Measurements from ENCODE around the gene STMND1. TPM values are rescaled to one million over a fixed set of nuclear protein-coding genes. Genes with fewer than 3 reads are reported as not detected.

STMND1 gene
- total RNA-seq (not detected), polyA plus RNA-seq (not detected)
- long read RNA-seq, donor 1: 0 reads
- long read RNA-seq, donor 2: 0 reads

DNA sequence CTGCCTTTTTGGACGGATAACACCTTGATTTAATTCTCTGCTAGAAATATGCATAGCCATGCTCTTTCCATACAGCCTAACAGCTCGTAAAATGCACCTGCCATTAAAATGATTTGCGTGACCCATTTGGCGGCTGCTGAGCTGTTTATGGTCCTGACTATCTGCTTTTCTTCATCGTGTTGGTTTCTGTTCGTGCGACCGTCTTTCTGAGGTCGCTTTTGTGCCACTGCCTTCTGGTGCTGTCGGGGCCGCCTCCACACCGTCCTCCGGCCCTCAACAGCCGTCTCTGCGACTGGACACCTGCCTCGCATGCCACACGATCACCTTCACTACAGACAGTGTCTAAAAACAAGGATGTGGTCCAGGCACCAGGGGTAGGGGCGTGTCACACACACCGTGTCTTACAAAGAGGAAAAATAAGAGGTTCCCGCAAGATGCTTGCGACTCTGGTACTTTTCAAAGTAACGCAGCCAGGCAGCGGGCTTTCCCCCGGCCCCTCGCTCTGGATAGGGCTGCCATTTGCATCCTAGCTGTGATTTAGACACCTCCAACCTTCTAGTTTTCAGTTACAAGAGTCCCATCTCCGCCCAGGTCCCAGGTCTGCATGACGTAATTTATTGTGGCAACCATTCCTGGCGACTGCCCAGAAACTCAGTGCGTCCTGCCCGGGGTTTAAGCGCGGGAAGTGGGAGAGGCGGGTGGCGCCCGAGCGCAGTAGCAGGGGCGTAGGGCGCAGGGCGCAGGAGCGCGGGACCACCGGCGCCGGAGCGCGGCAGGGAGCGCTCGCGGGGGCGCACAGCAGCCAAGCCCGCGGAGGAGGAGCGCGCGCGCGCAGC is at the start of gene STMND1:
STMND1 (plus strand) TSS at position 629 of the 836 bp plus-strand sequence. CDS start 208 bp downstream, outside the sequence.
- Histone ChIP-seq H3K4me1 (ENCODE audit: control insufficient read depth in 1 of 2, insufficient read depth in 2 of 2, low read length in 2 of 2) (no peaks in the 10 kb centered on the region), H3K36me3 (ENCODE audit: control insufficient read depth in 1 of 2, insufficient read depth in 2 of 2, low read length in 1 of 2) (no peaks in the 10 kb centered on the region), H3K27ac (ENCODE audit: low read depth in 1 of 2, low read length in 2 of 2) (no peak within 1 kb of the TSS), H3K9me3 (ENCODE audit: control insufficient read depth, low read length) (no peaks in the 10 kb centered on the region), H3K27me3 (ENCODE audit: control insufficient read depth in 1 of 2, insufficient read depth in 2 of 2, low read length in 1 of 2) (no peaks in the 10 kb centered on the region), H3K4me3 (ENCODE audit: low read length in 2 of 2) (peak within 1 kb of the TSS in 1 of 2 donors; percentile 5)
- intact Hi-C loops (cut with DNase I): no loop called here
- DNase-seq (peak; percentile 53 to 82), ATAC-seq (ENCODE audit: low FRiP score) (peak; percentile 24)
- 7 to 8% methylated on average over 54 to 57 of the region's 57 CpGs for WGBS, 2 donors

DNA sequence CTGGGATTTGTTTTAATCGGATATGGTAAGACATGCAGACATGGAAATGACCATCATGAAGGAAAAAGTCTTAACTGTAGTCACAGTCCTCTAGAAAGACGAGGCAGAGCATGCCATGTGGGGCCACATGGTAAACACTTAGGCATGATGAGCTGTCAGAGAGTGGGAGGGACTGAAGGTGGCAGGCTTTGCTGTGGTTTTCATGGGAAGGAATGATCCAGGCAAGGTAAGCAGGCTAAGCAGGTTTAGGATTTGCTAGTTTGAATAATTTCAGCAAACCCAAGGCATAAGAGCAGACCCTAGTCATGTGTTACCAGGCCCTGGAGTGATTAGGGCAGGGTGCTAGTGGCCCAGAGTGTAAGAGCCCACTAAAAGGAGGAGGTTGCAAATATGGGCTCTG is 47.2 kb upstream of the STMND1 start:
- 86 to 90% methylated on average over 2 of the region's 2 CpGs for WGBS, 2 donors
- Histone ChIP-seq H3K36me3 (ENCODE audit: control insufficient read depth in 1 of 2, insufficient read depth in 2 of 2, low read length in 1 of 2) (no peaks in the 10 kb centered on the region), H3K27ac (ENCODE audit: low read depth in 1 of 2, low read length in 2 of 2) (no peak overlapping the region), H3K4me1 (ENCODE audit: control insufficient read depth in 1 of 2, insufficient read depth in 2 of 2, low read length in 2 of 2) (peaks cover 0 to 2% of the 10 kb centered on the region in 2 donors), H3K9me3 (ENCODE audit: control insufficient read depth, low read length) (no peaks in the 10 kb centered on the region), H3K27me3 (ENCODE audit: control insufficient read depth in 1 of 2, insufficient read depth in 2 of 2, low read length in 1 of 2) (no peaks in the 10 kb centered on the region), H3K4me3 (ENCODE audit: low read length in 2 of 2) (no peak overlapping the region)
- intact Hi-C loops (cut with DNase I): no loop called here
- DNase-seq: no peak
- ATAC-seq (ENCODE audit: low FRiP score): no peak

DNA sequence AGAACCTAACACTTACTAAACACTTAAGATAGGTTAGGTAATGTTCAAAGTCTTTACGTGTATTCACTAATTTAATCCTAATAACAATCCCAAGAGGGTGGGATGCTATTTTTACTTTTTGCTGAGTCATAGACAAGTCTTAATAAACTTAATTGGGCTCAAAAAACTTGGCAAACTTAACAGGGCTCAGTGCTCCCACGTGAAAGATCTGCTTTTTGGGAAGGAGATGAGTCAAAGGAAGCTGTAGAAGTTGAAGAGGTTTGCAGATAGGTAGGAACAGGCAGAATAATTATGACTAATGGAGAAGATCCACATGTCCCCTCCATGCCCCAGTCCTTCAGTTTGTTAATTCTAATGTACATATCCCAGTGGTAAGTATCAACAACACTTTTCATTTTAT is 44.5 kb upstream of the STMND1 start:
- Histone ChIP-seq H3K4me1 (ENCODE audit: control insufficient read depth in 1 of 2, insufficient read depth in 2 of 2, low read length in 2 of 2) (no peaks in the 10 kb centered on the region), H3K27ac (ENCODE audit: low read depth in 1 of 2, low read length in 2 of 2) (no peak overlapping the region), H3K4me3 (ENCODE audit: low read length in 2 of 2) (no peak overlapping the region), H3K9me3 (ENCODE audit: control insufficient read depth, low read length) (no peaks in the 10 kb centered on the region), H3K27me3 (ENCODE audit: control insufficient read depth in 1 of 2, insufficient read depth in 2 of 2, low read length in 1 of 2) (no peaks in the 10 kb centered on the region), H3K36me3 (ENCODE audit: control insufficient read depth in 1 of 2, insufficient read depth in 2 of 2, low read length in 1 of 2) (no peaks in the 10 kb centered on the region)
- 53 to 63% methylated on average over 2 of the region's 2 CpGs for WGBS, 2 donors
- no peak for DNase-seq
- intact Hi-C loops (cut with DNase I): no loop called here
- ATAC-seq (ENCODE audit: low FRiP score): no peak

- H3K27ac ChIP-seq (ENCODE audit: low read depth in 1 of 2, low read length in 2 of 2): no peak overlapping the region
- DNase-seq (no peak), ATAC-seq (ENCODE audit: low FRiP score) (no peak)
- no peaks in the 10 kb centered on the region for H3K36me3 ChIP-seq (ENCODE audit: control insufficient read depth in 1 of 2, insufficient read depth in 2 of 2, low read length in 1 of 2)
- 81 to 84% methylated on average over 2 of the region's 2 CpGs for WGBS, 2 donors
- H3K27me3 ChIP-seq (ENCODE audit: control insufficient read depth in 1 of 2, insufficient read depth in 2 of 2, low read length in 1 of 2): no peaks in the 10 kb centered on the region
- H3K4me1 ChIP-seq (ENCODE audit: control insufficient read depth in 1 of 2, insufficient read depth in 2 of 2, low read length in 2 of 2): no peaks in the 10 kb centered on the region
- intact Hi-C loops (cut with DNase I): no loop called here
- H3K4me3 ChIP-seq (ENCODE audit: low read length in 2 of 2): no peak overlapping the region
- no peaks in the 10 kb centered on the region for H3K9me3 ChIP-seq (ENCODE audit: control insufficient read depth, low read length)
Measured at GRCh38 chr6:17058550-17058949, 43.3 kb upstream of the STMND1 start.

DNA sequence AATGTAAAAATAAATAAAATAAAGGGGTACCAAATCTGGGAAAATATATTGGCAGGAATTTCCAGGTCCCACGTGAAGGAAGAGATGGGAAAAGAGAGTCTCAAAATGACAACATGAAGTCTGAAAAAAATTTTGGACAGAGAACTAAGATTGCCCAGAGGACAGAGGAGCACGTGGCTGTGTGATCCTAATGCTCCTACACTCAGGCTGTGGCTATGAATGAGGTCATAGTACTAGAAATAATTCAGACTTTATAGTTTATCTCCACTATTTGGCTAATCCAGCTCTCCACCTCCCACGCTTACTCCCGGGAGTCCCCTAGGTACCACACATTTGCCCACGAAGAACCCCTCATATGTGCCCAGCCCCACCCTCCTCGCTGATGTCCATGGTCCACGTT is 42.8 kb upstream of the STMND1 start:
- H3K4me1 ChIP-seq (ENCODE audit: control insufficient read depth in 1 of 2, insufficient read depth in 2 of 2, low read length in 2 of 2): no peaks in the 10 kb centered on the region
- H3K36me3 ChIP-seq (ENCODE audit: control insufficient read depth in 1 of 2, insufficient read depth in 2 of 2, low read length in 1 of 2): no peaks in the 10 kb centered on the region
- intact Hi-C loops (cut with DNase I): no loop called here
- ATAC-seq (ENCODE audit: low FRiP score) (no peak), DNase-seq (no peak)
- H3K27ac ChIP-seq (ENCODE audit: low read depth in 1 of 2, low read length in 2 of 2): no peak overlapping the region
- H3K27me3 ChIP-seq (ENCODE audit: control insufficient read depth in 1 of 2, insufficient read depth in 2 of 2, low read length in 1 of 2): no peaks in the 10 kb centered on the region
- no peaks in the 10 kb centered on the region for H3K9me3 ChIP-seq (ENCODE audit: control insufficient read depth, low read length)
- WGBS, 2 donors: 44 to 53% methylated on average over 7 of the region's 7 CpGs
- no peak overlapping the region for H3K4me3 ChIP-seq (ENCODE audit: low read length in 2 of 2)

DNA sequence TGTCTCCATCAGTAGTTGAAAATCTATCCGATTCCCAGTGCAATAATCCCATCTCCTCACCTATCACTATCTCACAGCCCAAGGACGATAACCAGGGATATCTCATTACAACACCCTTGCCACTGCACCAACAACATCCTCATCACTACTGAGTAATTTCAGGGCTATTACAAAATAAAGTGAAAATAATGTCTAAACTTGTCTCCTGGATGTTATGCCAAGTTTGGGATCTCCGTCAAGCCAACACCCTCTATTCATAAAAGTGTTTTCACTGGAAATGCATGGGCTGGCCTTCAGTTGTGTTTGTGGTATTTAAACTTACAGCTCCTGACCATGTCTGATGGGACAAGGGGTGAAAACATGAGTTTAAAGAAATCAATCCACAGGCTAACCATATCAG is 42.0 kb upstream of the STMND1 start:
- intact Hi-C loops (cut with DNase I): no loop called here
- no peaks in the 10 kb centered on the region for H3K36me3 ChIP-seq (ENCODE audit: control insufficient read depth in 1 of 2, insufficient read depth in 2 of 2, low read length in 1 of 2)
- WGBS, 2 donors: 67 to 69% methylated on average over 3 of the region's 3 CpGs
- no peaks in the 10 kb centered on the region for H3K4me1 ChIP-seq (ENCODE audit: control insufficient read depth in 1 of 2, insufficient read depth in 2 of 2, low read length in 2 of 2)
- H3K4me3 ChIP-seq (ENCODE audit: low read length in 2 of 2): no peak overlapping the region
- DNase-seq (no peak), ATAC-seq (ENCODE audit: low FRiP score) (no peak)
- no peaks in the 10 kb centered on the region for H3K9me3 ChIP-seq (ENCODE audit: control insufficient read depth, low read length)
- no peak overlapping the region for H3K27ac ChIP-seq (ENCODE audit: low read depth in 1 of 2, low read length in 2 of 2)
- H3K27me3 ChIP-seq (ENCODE audit: control insufficient read depth in 1 of 2, insufficient read depth in 2 of 2, low read length in 1 of 2): no peaks in the 10 kb centered on the region

DNA sequence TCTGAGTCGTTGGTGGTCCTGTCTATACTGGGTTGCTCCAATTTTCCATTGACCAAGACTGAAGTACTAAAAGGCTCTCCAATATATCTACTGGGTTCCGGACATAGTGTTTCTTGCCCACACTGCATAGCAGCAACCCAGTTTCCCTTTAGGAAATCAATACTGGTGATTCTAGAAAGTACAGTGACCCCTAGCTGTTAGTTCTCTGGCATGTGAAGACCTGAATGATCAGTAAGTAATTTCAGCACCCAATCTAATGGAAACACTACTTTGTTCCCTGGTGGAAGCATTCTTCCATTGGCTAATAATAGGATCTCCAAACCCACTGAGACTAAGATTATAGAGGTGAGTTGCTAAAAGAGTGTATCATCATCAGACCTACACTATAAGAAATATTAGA is 40.8 kb upstream of the STMND1 start:
- H3K27me3 ChIP-seq (ENCODE audit: control insufficient read depth in 1 of 2, insufficient read depth in 2 of 2, low read length in 1 of 2): no peaks in the 10 kb centered on the region
- no peak overlapping the region for H3K27ac ChIP-seq (ENCODE audit: low read depth in 1 of 2, low read length in 2 of 2)
- DNase-seq: no peak
- ATAC-seq (ENCODE audit: low FRiP score): no peak
- no peak overlapping the region for H3K4me3 ChIP-seq (ENCODE audit: low read length in 2 of 2)
- H3K36me3 ChIP-seq (ENCODE audit: control insufficient read depth in 1 of 2, insufficient read depth in 2 of 2, low read length in 1 of 2): no peaks in the 10 kb centered on the region
- 86 to 92% methylated on average over 2 of the region's 2 CpGs for WGBS, 2 donors
- no peaks in the 10 kb centered on the region for H3K4me1 ChIP-seq (ENCODE audit: control insufficient read depth in 1 of 2, insufficient read depth in 2 of 2, low read length in 2 of 2)
- H3K9me3 ChIP-seq (ENCODE audit: control insufficient read depth, low read length): no peaks in the 10 kb centered on the region
- intact Hi-C loops (cut with DNase I): no loop called here

- intact Hi-C loops (cut with DNase I): no loop called here
- H3K4me1 ChIP-seq (ENCODE audit: control insufficient read depth in 1 of 2, insufficient read depth in 2 of 2, low read length in 2 of 2): no peaks in the 10 kb centered on the region
- no peak overlapping the region for H3K27ac ChIP-seq (ENCODE audit: low read depth in 1 of 2, low read length in 2 of 2)
- no peak for DNase-seq
- no peak for ATAC-seq (ENCODE audit: low FRiP score)
- H3K27me3 ChIP-seq (ENCODE audit: control insufficient read depth in 1 of 2, insufficient read depth in 2 of 2, low read length in 1 of 2): no peaks in the 10 kb centered on the region
- H3K9me3 ChIP-seq (ENCODE audit: control insufficient read depth, low read length): no peaks in the 10 kb centered on the region
- no peaks in the 10 kb centered on the region for H3K36me3 ChIP-seq (ENCODE audit: control insufficient read depth in 1 of 2, insufficient read depth in 2 of 2, low read length in 1 of 2)
- no peak overlapping the region for H3K4me3 ChIP-seq (ENCODE audit: low read length in 2 of 2)
Measured at GRCh38 chr6:17062871-17063440, 38.9 kb upstream of the STMND1 start.

DNA sequence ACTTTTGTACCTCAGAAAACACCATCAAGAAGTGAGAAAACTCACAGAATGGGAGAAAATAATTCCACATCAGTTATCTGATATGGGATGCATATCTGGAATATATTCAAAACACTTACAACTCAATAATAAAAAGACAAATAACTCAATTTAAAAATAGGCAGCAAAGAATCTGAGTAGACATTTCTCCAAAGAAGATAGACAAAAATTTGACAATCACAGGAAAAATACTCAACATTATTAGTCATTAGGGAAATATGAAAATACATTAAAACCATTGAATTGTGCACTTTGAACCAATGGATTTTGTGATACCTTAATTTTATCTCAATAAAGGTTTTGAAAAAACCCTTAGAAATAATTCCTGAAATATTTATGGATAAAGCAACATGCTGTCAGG is 36.9 kb upstream of the STMND1 start:
- no peak for ATAC-seq (ENCODE audit: low FRiP score)

More for the DNA sequence above, 36.9 kb upstream of the STMND1 start:
- intact Hi-C loops (cut with DNase I): no loop called here
- H3K9me3 ChIP-seq (ENCODE audit: control insufficient read depth, low read length): peaks cover 2% of the 10 kb centered on the region
- H3K27ac ChIP-seq (ENCODE audit: low read depth in 1 of 2, low read length in 2 of 2): no peak overlapping the region
- no peak for DNase-seq
- H3K4me1 ChIP-seq (ENCODE audit: control insufficient read depth in 1 of 2, insufficient read depth in 2 of 2, low read length in 2 of 2): no peaks in the 10 kb centered on the region
- H3K4me3 ChIP-seq (ENCODE audit: low read length in 2 of 2): no peak overlapping the region
- no peaks in the 10 kb centered on the region for H3K36me3 ChIP-seq (ENCODE audit: control insufficient read depth in 1 of 2, insufficient read depth in 2 of 2, low read length in 1 of 2)
- H3K27me3 ChIP-seq (ENCODE audit: control insufficient read depth in 1 of 2, insufficient read depth in 2 of 2, low read length in 1 of 2): no peaks in the 10 kb centered on the region

Data from aorta (tissue), 5 donors.